NCI-H748 (cell line): Measurements from ENCODE around the gene GNG14.
"Not testable (repeated sequence)": the region's sequence is repeated elsewhere in the genome, so short reads cannot be mapped to it uniquely, and the experiment has no call there.

Experiments used
- DNase-seq: peaks from one replicate; lab custom pipeline; 2025; ENCODE audit not compliant: unreplicated experiment; lab: John Stamatoyannopoulos, UW

GNG14 gene

DNA sequence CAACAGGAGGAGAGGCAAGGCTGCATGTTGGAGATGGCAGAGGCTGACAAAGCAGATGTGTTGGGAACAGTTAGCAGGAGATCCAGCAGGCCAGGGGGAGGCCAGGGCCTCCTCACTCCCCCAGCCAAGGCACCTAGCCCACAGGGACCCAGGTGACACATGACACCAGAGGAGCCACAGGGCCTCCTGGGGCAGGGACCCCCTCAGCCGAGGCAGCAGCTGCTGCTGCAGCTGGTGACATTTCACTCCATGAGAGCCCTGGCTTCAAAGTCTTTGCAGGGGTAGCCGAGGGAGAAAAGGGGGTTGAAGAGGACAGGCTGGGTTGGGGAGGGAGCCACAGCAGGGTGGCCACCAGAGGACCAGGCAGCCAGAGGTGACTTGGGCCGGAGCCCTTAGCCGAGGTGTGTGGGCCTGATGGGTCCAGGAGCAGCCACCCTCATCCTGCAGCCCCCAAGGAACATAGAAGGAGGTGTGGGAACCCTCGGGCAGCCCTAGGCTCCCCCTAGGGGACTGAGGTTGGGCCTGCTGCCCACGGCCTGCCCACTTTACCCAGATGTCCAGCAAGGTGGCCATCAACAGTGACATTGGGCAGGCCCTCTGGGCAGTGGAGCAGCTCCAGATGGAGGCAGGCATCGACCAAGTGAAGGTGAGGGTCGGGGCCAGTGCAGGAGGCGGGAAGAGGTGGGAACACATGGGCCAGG, at the start of gene GNG14:
Gene GNG14 (plus strand): TSS at position 503 of the 701 bp plus-strand sequence. CDS start 51 bp downstream, at position 554.
- DNase-seq, result no peak

DNA sequence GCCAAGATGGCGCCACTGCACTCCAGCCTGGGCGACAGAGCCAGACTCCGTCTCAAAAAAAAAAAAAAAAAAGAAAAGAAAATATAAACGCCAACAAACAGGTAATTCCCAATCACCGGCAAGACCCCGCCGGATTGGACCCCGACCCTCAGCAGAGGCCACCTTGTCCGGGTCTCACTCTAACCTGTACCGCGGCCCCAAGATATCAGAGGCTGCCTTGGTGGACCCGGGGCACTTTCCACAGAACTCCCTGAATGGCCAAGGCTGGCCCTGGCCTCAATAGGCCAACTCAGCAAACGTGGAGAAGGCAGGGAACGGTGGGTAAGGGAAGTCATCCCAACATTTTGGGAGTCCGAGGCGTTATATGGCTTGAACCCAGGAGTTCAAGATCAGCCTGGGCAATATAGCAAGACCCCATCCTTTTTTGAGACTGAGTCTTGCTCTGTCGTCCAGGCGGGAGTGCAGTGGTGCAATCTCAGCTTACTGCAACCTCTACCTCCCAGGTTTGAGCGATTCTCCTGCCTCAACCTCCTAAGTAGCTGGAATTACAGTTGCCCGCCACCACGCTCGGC, 49.1 kb upstream of the GNG14 start:
- DNase-seq, result no peak

DNA sequence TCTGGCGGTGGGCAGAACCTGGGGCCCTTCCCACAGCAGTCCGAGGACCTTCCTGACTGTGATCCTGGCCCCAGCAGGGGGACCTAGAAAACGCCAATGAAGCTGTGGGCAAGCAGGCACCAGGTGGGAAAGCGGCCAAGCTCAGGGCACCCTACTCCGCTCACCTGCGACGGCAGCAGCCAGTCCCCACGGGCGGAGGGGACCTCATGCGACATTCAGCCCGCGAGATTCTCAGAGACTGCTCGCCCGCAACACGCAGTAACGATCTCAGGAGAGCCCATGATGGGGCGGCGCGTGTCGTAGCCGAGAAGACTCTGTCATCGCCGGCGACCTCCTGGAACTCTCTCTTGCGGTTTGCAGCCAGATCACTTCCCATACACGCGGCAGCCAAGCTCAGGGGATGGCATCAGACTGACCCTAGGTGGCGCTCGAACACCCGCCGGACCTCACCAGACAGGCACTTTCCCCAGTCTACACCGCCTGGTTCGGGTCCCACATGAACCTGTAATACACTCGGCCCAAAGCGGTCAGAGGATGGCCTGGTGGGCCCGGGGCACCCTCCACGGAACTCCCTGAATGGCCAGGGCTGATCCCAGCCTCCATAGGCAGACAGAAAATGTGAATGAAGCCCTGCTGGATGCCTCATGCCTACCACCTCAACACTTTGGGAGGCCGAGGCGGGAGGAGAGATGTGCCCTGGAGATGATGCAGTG, 47.7 kb upstream of the GNG14 start:
- peak; percentile 62 for DNase-seq

DNA sequence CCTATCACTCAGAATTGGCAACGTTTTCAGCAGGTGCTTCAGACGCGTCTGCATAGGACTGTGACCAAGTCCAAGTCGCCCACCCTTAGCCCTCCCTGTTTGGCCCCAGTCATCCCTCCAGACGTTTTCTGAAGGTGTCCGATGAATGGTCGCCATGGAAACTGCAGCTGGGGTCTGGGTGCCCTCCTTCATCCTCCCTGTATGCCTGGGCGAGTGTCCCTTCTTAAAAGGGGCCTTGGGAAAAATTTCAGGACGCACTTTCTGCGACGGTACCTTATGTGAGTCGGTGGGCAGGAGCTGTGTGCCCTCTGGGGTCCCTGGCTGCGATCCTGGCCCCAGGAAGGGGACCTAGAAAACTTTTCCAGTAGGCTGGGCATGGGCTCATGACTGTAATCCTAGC, 46.3 kb upstream of the GNG14 start:
- no peak for DNase-seq

DNA sequence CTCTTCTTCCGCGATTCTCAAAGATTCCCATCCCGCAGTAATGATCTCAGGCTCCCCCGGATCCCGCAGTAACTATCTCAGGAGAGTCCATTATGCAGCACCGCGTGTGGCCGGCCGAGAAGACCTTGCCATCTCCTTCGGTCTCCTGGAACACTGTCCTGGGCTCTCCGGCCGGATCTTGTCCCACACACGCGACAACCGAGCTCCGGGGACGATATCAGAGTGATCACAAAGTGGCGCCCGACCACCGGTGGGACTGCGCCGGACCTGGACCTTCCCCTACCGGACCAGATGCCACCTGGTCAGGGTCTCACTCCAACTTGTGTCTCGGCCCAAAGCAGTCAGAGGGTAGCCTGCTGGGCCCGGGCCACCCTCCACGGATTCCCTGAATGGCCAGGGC, 45.3 kb upstream of the GNG14 start:
- DNase-seq, result no peak

DNA sequence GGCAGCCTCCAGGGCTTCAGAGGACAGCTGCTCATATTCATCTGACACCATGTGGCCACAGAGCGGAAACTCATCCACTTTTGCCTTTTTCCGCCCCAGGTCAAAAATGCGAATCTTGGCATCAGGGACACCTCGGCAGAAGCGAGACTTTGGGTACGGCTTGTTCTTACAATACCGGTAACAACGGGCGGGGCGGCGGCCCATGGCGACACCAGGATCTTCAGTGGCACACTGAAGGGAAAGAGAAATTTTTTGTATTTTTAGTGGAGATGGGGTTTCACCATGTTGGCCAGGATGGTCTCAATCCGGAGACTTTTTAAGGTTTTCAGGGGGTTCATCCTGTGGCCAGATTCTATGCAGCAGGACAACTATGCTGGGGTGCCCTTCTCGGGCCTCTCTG, 44.1 kb upstream of the GNG14 start:
- DNase-seq, result not testable (repeated sequence)

DNA sequence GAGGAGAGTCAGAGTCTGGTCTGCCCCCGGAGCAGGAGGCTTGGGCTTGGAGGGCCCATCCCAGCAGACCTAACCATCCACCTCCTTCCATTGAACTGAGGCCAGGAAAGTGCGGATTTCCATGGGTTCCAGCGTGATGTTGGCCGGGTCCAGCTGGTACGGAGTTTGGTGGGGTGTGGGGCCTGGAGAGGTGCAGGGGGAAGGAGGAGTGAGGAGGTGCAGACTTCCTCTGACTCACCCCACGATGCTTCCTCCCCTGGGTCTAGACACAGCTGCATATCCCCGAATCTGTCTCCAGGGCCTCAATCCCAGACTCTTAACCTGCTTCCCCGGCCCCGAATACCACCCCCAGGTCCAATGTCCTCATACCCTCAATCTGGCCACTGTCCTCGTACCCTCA, 41.2 kb upstream of the GNG14 start:
- no peak for DNase-seq

DNA sequence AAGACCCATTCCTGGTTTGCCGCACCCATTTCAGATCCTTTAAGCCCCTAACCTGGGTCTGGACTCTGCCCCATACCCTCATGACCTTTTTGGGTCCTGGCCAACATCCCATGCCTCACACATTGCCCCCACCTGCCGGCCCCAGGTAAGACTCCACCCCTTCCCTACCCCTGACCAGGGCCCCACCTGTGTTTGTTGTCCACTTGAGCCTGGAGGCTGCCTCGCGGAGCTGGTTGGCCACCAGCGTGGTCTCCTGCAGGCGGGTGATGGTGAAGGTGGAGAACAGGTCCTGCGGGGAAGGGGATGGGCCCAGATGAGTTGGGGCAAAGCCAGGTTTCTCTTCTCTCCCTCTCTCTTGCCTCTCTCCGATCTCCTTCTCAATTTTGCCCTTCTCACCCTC, 40.8 kb upstream of the GNG14 start:
- DNase-seq, result peak; percentile 76

DNA sequence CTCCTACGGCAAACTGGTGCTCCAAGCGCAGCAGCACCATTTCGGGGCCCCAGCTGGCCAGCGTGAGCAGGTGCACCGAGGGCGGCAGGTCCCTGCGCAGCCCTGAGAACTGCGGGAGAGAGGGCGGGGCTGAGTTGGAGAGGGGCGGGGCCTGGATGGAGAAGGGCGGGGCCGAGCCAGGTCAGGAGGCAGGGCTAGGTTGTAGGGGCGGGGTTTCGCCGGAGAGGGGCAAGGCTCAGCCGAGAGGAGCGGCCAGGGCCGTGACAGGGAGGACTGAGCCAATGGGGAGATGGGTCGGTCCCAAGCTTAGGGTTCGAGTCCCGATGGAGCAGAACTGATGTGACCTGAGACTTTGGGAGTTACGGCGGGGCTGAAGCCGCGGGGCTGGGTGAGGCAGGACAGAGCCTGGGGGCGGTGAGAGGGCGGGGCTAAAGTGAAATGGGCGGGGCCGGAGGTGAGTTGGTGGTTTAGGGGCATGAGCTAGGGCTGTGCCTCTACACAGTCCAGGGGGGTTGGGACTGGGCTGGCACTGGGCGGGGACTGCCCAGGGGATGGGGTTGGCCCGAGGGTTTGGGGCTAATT, 40.2 kb upstream of the GNG14 start:
- peak; percentile 76 for DNase-seq

DNA sequence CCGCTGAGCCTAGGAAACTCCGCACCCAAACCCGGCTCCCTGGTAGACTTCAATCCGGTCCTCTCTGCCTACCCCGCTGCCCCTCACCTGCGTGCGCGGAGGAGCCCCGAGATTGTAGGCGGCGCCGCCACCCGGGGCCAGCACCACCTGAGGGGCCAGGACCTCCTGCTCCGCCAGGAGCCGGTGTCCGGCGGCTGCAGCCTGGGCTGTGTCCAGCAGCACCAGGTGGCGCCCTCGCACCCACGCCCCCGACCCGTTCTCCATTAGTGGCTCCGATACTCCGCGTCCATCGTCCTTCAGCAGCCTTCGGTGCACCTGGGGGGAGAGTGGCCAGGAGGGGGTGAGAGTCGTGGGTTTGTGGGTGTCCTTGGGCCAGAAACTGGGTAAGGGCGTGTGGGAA, 39.7 kb upstream of the GNG14 start:
- DNase-seq, result no peak

DNA sequence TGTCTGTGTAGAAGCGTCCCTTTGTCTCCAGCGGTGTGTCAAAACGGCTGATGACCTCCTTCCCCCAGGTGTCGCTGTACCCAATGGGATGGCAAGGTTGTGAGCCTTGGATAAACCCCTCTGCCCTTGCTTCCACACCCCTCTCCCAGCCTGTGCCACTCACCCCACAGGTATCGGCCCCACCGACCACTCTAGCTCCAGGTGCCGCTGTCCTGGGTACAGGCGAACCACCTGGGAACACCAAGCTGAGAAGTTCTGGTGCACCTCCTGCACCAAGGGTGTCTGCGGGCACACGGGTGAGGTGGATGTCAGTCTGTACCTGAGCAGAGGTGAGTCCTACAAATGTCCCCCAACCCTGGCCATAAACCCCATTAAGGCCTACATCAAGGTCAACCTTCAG, 37.9 kb upstream of the GNG14 start:
- DNase-seq, result no peak

DNA sequence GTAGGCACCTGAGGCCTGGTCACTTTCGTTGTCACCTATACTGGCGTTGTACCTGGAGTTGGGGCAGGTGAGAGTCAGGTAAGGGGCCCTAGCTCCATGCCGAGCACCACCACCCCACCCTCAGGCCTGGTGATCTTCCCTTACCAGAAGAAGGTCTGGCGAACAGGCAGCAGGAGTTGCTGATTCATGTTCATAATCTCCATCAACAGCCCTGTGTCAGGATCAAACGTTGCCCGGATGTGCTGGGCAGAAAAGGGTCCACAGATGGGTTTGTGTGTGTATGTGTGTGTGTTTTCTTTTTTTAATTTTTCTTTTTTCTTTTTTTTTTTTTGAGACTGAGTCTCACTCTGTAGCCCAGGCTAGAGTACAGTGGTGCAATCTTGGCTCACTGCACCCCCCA, 35.6 kb upstream of the GNG14 start:
- DNase-seq, result no peak

DNA sequence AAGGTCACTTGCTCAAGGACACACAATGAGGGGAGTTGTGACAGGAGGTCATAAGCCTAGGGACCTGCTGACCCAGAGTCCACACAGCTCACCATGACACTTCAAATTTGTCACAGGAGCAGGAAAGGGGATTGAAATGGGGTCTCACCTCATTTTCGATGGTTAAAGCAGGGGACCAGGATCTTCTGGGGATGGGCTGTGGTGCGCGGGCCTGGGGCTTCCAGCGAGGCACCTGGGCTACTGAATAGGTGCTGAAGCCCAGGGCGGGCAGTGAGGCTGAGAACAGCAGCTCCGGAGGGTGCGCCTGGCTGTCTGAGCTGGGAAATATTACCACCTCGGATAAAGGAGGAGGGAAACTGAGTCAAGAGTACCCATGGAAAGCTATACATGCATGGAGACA, 32.3 kb upstream of the GNG14 start:
- DNase-seq, result no peak

DNA sequence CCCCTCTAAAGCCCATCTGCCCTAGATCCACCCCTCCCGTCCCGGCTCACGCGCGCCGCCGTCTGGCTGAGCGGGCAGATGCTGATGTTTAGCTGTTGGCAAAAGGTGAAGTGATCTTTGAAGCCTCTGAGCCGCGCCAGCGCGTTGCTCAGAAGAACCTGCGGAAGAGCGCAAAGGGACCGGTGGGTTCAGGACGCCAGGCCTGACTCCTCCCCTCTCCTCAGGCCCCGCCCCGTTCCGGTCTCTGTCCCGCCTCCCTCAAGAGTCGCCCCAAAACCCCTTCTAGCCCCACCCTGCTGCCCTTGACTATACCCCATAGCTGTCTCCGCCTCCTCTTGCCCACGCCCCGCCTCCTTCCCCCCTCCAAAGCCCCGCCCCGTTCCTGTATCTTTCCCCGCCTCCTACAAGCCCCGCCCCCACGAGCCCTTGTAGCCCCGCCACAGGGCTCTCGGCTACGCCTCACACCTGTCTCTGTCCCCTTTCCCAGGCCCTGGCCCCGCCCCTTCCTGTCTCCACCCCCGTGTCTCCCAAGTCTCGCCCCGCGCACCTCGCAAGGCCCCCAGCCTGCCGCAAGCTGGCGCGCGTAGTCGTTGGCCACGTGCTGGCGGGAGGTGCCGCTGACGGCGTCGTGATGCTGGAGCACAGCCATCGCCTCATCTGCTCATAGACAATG, 30.8 kb upstream of the GNG14 start:
- no peak for DNase-seq

DNA sequence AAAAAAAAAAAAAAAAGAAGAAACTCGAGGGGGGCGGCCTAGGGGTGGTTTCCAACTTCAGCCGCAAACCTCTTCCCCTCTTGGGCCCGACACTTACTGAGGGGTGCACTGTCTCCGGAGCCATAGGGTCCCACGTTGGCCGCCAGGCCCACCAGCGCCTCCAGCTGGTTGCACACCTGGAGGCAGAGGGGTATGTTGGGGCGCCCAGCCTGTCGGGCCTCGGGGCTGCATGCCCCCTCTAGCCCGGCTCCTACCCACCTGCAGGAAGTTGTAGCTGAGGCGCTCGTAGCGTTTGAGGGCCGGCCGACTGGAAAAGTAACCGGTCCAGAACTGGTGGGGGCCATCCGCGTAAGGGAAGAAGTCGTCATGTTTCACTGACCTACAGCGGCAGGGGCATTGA, 29.8 kb upstream of the GNG14 start:
- DNase-seq, result no peak

DNA sequence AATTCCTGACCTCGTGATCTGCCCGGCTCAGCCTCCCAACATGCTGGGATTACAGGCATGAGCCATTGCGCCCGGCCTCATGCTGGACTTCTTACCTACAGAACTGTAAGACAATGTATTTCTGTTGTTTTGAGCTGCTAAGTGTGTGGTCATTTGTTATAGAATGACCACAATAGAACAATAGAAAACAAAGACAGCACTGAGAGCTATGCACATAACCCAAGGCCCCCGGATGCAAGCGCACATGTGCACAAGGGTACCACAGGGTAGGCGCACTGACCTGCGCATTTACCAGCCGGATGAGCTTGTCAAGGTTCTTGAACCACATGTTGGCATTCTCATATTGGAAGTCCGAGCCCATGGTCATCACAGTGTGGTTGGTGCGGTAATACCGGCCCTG, 26.8 kb upstream of the GNG14 start:
- no peak for DNase-seq

DNA sequence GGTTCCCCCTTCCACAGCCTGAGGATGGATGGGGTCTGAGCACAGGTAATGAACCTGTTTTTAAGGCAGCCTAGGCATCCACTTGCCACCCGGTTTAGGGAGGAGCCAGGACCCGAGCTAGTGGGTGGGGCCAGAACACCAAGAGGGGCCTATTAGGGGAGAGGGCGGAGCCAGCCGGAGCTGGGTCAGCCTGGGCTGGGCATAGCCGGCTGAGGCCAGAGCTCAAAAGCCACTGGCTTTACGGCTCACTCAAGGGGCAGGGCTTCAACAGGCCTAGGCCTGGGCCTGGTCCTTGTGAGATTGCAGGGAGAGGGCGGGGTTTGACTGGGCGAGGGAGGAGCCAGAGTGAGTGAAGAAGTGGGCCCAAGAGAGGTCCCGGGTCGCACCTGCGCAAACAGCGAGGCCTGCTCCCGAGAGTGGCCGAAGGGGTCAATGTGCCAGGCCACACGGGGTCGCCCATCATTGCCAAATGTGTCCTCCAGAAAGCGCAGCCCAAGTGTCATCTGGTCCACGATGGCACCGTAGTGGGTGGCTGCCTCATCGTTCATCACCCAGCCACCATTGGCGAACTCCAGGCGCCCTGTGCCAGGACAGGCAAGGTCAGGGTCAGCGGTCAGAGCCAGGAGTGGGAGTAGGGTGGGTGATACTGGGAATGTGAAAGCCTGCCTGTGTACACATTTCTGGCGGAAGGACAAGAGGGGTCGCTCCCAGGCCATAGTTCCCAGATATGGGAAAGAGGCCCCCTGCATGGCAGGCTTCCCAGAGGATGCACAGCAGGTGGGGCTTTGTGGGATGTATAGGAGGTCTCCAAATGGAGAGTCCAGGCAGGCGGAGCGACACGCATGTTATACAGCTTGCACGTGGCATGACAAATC, 23.2 kb upstream of the GNG14 start:
- no peak for DNase-seq

DNA sequence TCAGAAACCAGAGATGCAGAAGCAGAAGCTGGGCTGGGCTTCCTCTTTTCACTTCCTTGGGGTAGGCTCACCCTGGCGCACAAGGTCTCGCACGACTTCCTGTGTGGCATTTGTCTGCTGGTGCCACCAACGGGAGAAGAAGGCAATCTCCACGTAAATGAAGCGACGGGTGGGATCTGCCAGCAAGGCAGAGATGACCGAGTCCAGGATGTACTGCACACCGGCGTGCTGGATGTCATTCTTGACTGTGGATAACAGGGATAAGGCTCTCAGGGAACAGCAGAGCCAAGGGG, 22.6 kb upstream of the GNG14 start:
- no peak for DNase-seq

DNA sequence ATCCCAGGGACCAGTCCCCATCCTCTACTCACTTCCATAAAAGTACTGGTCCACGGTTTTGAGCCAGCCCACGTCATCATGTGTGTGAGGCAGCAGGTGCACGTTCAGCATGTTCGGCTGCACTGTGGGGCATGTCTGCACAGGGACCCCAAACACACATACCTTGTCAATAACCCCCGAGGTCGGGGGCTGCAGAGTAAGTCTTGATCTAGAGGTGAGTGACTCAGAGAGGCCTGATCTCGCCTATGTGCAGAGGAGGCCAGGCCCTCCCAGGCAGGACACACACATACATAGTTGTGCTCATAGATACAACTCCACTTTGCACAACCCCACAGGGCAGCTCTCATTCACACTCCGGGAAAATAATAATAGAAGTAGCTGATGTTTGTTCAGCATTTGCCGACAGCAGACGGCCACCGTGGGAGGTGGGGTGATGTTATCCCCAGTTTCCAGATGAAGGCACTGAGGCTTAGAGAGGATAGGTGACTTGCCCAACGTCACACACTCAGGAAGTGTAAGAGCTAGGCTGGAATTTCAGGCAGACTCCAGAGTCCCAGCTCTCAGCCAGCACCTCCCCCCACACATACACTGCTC, 22.0 kb upstream of the GNG14 start:
- no peak for DNase-seq

DNA sequence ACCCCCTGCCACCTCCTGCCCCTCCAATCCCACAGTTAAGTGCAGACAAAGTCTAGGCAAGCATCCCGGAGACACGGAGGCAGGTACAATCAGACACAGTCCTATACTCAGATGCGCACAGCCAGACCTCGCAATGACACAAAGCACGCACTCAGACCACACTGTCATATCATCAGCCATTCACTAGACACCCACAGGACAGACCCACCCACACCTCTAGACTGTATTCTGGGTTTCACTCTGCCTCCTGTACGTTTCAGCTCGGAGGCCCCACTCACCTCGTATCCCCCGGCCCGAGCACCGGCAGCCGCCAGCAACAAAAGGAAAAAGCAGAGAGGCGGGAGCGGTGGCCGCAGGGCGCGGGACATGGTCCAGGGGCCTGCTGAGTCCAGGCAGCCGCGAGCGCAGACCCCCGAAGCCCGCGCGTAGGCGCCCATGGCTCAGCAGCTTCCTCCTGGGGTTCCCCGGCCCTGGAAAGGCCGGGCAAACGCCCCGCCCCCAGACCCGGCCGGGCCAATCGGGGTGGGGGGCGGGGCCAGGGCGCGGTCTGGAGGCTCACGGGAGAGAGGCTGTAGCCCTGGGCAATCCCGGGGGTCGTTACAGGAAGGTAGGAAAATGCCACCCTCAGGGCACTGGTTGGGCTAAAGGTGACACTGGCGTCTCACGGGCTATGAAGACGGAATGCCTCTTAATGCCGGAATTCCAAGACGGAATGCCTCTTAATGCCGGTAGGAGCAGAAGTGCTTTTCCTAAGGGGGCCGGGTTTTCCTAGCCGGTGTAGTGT, 21.3 kb upstream of the GNG14 start, which contains the start of the genes MAN2B1 and WDR83:
Gene MAN2B1 (minus strand): TSS at position 478 of the 784 bp plus-strand sequence. CDS start 41 bp downstream, at position 437.
Gene WDR83 (plus strand): TSS at position 543 of the 784 bp plus-strand sequence. CDS start 2,984 bp downstream, outside the sequence.
- DNase-seq, result peak; percentile 75
